KMS-11 (cell line): Measurements from ENCODE around the gene IL21.

Source experiments
- H2AFZ ChIP-seq: fragments of 200-600 bp; sonication (generic); 2 replicates; pipeline ENCODE4 v1.6.1; 2016; ENCODE audit warnings: antibody characterized with exemption, mixed run types, low read depth
- H3K27ac ChIP-seq: fragments of 200-600 bp; sonication (generic); 2 replicates; pipeline ENCODE4 v1.6.1; 2016; ENCODE audit warnings: mild to moderate bottlenecking, mixed run types
- H3K27me3 ChIP-seq: fragments of 200-600 bp; sonication (generic); 2 replicates; pipeline ENCODE4 v1.6.1; 2017; ENCODE audit warnings: mild to moderate bottlenecking, low read depth, mixed run types, moderate library complexity; ENCODE audit not compliant: insufficient read depth
- H3K36me3 ChIP-seq: fragments of 200-600 bp; sonication (generic); 2 replicates; pipeline ENCODE4 v1.6.1; 2017; ENCODE audit warnings: mild to moderate bottlenecking, mixed run types; ENCODE audit not compliant: insufficient read depth
- H3K4me1 ChIP-seq: fragments of 200-600 bp; sonication (generic); 2 replicates; pipeline ENCODE4 v1.6.1; 2016; ENCODE audit warnings: mild to moderate bottlenecking, low read depth, mixed run types; ENCODE audit not compliant: poor library complexity, severe bottlenecking
- H3K4me2 ChIP-seq: fragments of 200-600 bp; sonication (generic); 2 replicates; pipeline ENCODE4 v1.7.0; 2016; ENCODE audit warnings: mild to moderate bottlenecking, mixed run types
- H3K4me3 ChIP-seq: fragments of 200-600 bp; sonication (generic); IDR thresholded peaks from 2 replicates; pipeline ENCODE4 v1.6.1; 2017; ENCODE audit warnings: low read depth, low read length, mixed read lengths; ENCODE audit not compliant: insufficient read depth
- H3K79me2 ChIP-seq: fragments of 200-600 bp; sonication (generic); 2 replicates; pipeline ENCODE4 v1.6.1; 2016; ENCODE audit warnings: low read depth, mixed run types; ENCODE audit not compliant: insufficient read depth
- H3K9ac ChIP-seq: fragments of 200-600 bp; sonication (generic); 2 replicates; pipeline ENCODE4 v1.6.1; 2016; ENCODE audit warnings: mild to moderate bottlenecking, mixed run types
- H4K20me1 ChIP-seq: fragments of 200-600 bp; sonication (generic); 2 replicates; pipeline ENCODE4 v1.6.1; 2016; ENCODE audit warnings: mild to moderate bottlenecking, mixed run types; ENCODE audit not compliant: insufficient read depth
- CTCF ChIP-seq: fragments of 200-600 bp; sonication (generic); conservative IDR thresholded peaks from 2 replicates; pipeline ENCODE4 v1.6.1; 2017; ENCODE audit warnings: low read depth, mild to moderate bottlenecking, antibody characterized with exemption, low read length, moderate library complexity, mixed read lengths

Gene IL21

GRCh38 chr4:122632396-122633143, 11.7 kb upstream of the IL21 start:
- Histone ChIP-seq H2AFZ (no peak overlapping the region), H3K9ac (no peak overlapping the region), H3K27ac (no peak overlapping the region), H3K4me3 (no peak overlapping the region), H3K36me3 (no peaks in the 10 kb centered on the region), H3K79me2 (no peaks in the 10 kb centered on the region), H4K20me1 (no peaks in the 10 kb centered on the region), H3K27me3 (no peaks in the 10 kb centered on the region), H3K4me1 (no peaks in the 10 kb centered on the region), H3K4me2 (no peak overlapping the region)
- no peak for TF ChIP-seq CTCF

- Histone ChIP-seq H3K27me3 (no peaks in the 10 kb centered on the region), H3K79me2 (no peaks in the 10 kb centered on the region), H3K27ac (no peak overlapping the region), H2AFZ (no peak overlapping the region), H3K36me3 (no peaks in the 10 kb centered on the region), H3K4me3 (no peak overlapping the region), H4K20me1 (no peaks in the 10 kb centered on the region), H3K9ac (no peak overlapping the region), H3K4me2 (no peak overlapping the region), H3K4me1 (no peaks in the 10 kb centered on the region)
- no peak for TF ChIP-seq CTCF
Measured at GRCh38 chr4:122625156-122625555, 4.3 kb upstream of the IL21 start.

GRCh38 chr4:122624205-122624604, 3.3 kb upstream of the IL21 start:
- TF ChIP-seq CTCF = no peak
- Histone ChIP-seq H3K4me3 (no peak overlapping the region), H4K20me1 (no peaks in the 10 kb centered on the region), H3K79me2 (no peaks in the 10 kb centered on the region), H3K36me3 (no peaks in the 10 kb centered on the region), H3K4me1 (peaks cover 5% of the 10 kb centered on the region), H3K27me3 (no peaks in the 10 kb centered on the region), H3K9ac (no peak overlapping the region), H3K4me2 (no peak overlapping the region), H3K27ac (no peak overlapping the region), H2AFZ (no peak overlapping the region)

DNA sequence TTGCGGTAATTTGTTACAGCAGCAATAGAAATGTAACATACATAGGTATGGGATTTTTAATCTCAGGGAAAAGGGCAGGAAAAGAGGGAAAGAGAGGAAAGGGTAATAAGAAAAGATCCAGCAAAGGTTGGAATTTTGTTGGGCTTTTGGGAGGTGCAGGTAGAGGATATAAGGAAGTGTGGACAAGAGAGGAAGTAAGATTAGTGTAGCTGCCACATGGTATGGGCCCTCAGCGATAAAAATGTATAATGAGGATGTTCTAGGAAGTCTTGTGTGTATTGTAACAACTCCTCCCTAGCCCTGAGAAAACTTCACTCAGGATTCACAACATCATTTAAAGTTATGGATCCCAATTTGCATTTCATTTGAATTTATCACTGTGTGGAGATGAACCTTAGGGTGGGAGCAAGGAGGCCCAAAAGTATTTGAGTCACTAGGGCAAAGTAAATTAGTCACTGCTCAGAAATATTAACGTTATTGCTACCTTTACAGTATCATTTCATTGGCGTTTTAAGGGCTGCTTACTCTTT, 2.8 kb upstream of the IL21 start:
- Histone ChIP-seq H3K27me3 (no peaks in the 10 kb centered on the region), H3K4me1 (peaks cover 10% of the 10 kb centered on the region), H3K4me3 (no peak overlapping the region), H3K9ac (no peak overlapping the region), H3K27ac (no peak overlapping the region), H4K20me1 (no peaks in the 10 kb centered on the region), H3K36me3 (no peaks in the 10 kb centered on the region), H2AFZ (no peak overlapping the region), H3K4me2 (no peak overlapping the region), H3K79me2 (no peaks in the 10 kb centered on the region)
- TF ChIP-seq CTCF = no peak
